H9 (cell line): ENCODE measurements around the gene TUBA1A. TPM values are rescaled to one million over a fixed set of nuclear protein-coding genes. Genes with fewer than 3 reads are reported as not detected.
"Not testable (repeated sequence)": the region's sequence is repeated elsewhere in the genome, so short reads cannot be mapped to it uniquely, and the experiment has no call there.

Source experiments
- DNase-seq: peaks from one replicate; pipeline ENCODE4 v3.0.0-alpha.2; 2017
- H2AFZ ChIP-seq: one replicate; pipeline ENCODE4 v1.6.1; 2013; ENCODE audit warnings: mild to moderate bottlenecking, low read length, control low read depth, moderate library complexity
- H2AK5ac ChIP-seq: 2 replicates; pipeline ENCODE4 v1.6.1; 2013; ENCODE audit warnings: low read length, control low read depth, mixed read lengths; ENCODE audit not compliant: insufficient read length
- H2BK120ac ChIP-seq: one replicate; pipeline ENCODE4 v1.6.1; 2013; ENCODE audit warnings: low read depth, mild to moderate bottlenecking, low read length, control low read depth, inconsistent platforms; ENCODE audit not compliant: poor library complexity, severe bottlenecking
- H2BK12ac ChIP-seq: 2 replicates; pipeline ENCODE4 v1.6.1; 2013; ENCODE audit warnings: low read length, control low read depth, mixed read lengths, low read depth; ENCODE audit not compliant: insufficient read length
- H2BK15ac ChIP-seq: 2 replicates; pipeline ENCODE4 v1.6.1; 2013; ENCODE audit warnings: low read depth, low read length, control low read depth
- H2BK20ac ChIP-seq: one replicate; pipeline ENCODE4 v1.6.1; 2013; ENCODE audit warnings: low read depth, mild to moderate bottlenecking, low read length, control low read depth, inconsistent platforms; ENCODE audit not compliant: poor library complexity, severe bottlenecking
- H2BK5ac ChIP-seq: 2 replicates; pipeline ENCODE4 v1.6.1; 2013; ENCODE audit warnings: low read length, control low read depth, mixed read lengths; ENCODE audit not compliant: insufficient read length
- H3K14ac ChIP-seq: 2 replicates; pipeline ENCODE4 v1.6.1; 2013; ENCODE audit warnings: low read length, control low read depth; ENCODE audit not compliant: insufficient read depth
- H3K18ac ChIP-seq: 2 replicates; pipeline ENCODE4 v1.6.1; 2013; ENCODE audit warnings: low read depth, mild to moderate bottlenecking, mixed read lengths, low read length, control low read depth; ENCODE audit not compliant: insufficient read length
- H3K23ac ChIP-seq: 2 replicates; pipeline ENCODE4 v1.6.1; 2013; ENCODE audit warnings: low read length, control low read depth, mixed read lengths, low read depth; ENCODE audit not compliant: insufficient read length
- H3K23me2 ChIP-seq: 2 replicates; pipeline ENCODE4 v1.6.1; 2013; ENCODE audit warnings: low read depth, mild to moderate bottlenecking, mixed read lengths, low read length, control low read depth; ENCODE audit not compliant: insufficient read length, poor library complexity, severe bottlenecking
- H3K27ac ChIP-seq: 2 replicates; pipeline ENCODE4 v1.5.1; 2013; ENCODE audit warnings: low read length, control low read depth, mixed read lengths, low read depth; ENCODE audit not compliant: insufficient read length
- H3K27me3 ChIP-seq: 2 replicates; pipeline ENCODE4 v1.6.1; 2013; ENCODE audit warnings: low read length, control low read depth, inconsistent platforms; ENCODE audit not compliant: insufficient read depth
- H3K4ac ChIP-seq: 2 replicates; pipeline ENCODE4 v1.6.1; 2013; ENCODE audit warnings: low read depth, mild to moderate bottlenecking, control low read depth, inconsistent platforms, low read length, moderate library complexity
- H3K4me1 ChIP-seq: 2 replicates; pipeline ENCODE4 v1.6.1; 2013; ENCODE audit warnings: low read length, control low read depth, inconsistent platforms; ENCODE audit not compliant: insufficient read depth
- H3K4me2 ChIP-seq: 2 replicates; pipeline ENCODE4 v1.6.1; 2013; ENCODE audit warnings: low read length, control low read depth, mixed read lengths; ENCODE audit not compliant: insufficient read length, insufficient read depth
- H3K56ac ChIP-seq: 2 replicates; pipeline ENCODE4 v1.6.1; 2013; ENCODE audit warnings: low read depth, mild to moderate bottlenecking, mixed read lengths, low read length, control low read depth; ENCODE audit not compliant: insufficient read length
- H3K79me1 ChIP-seq: 2 replicates; pipeline ENCODE4 v1.6.1; 2013; ENCODE audit warnings: low read depth, mild to moderate bottlenecking, moderate library complexity, low read length, control low read depth, inconsistent platforms; ENCODE audit not compliant: insufficient read depth, poor library complexity, severe bottlenecking
- H3K79me2 ChIP-seq: 2 replicates; pipeline ENCODE4 v1.6.1; 2013; ENCODE audit warnings: low read length, control low read depth, inconsistent platforms; ENCODE audit not compliant: insufficient read depth
- H3K9ac ChIP-seq: 2 replicates; pipeline ENCODE4 v1.6.1; 2013; ENCODE audit warnings: low read length, control low read depth, mixed read lengths; ENCODE audit not compliant: insufficient read length; ENCODE audit errors: extremely low read depth
- H3K9me3 ChIP-seq: one replicate; pipeline ENCODE4 v1.6.1; 2013; ENCODE audit warnings: low read depth, low read length, inconsistent platforms; ENCODE audit not compliant: control insufficient read depth
- H3T11ph ChIP-seq: one replicate; pipeline ENCODE4 v1.6.1; 2013; ENCODE audit warnings: mild to moderate bottlenecking, low read length, control low read depth, inconsistent platforms
- H4K20me1 ChIP-seq: one replicate; pipeline ENCODE4 v1.6.1; 2013; ENCODE audit not compliant: control insufficient read depth, insufficient read length, insufficient read depth
- H4K5ac ChIP-seq: 2 replicates; pipeline ENCODE4 v1.6.1; 2013; ENCODE audit warnings: low read depth, mild to moderate bottlenecking, mixed read lengths, low read length, control low read depth; ENCODE audit not compliant: insufficient read length
- H4K8ac ChIP-seq: replicated peaks from 2 replicates; pipeline ENCODE4 v1.6.1; 2013; ENCODE audit warnings: low read length, control low read depth, mixed read lengths, low read depth; ENCODE audit not compliant: insufficient read length
- H4K91ac ChIP-seq: 2 replicates; pipeline ENCODE4 v1.6.1; 2013; ENCODE audit warnings: low read depth, mild to moderate bottlenecking, moderate library complexity, mixed read lengths, low read length, control low read depth; ENCODE audit not compliant: insufficient read length
- H3K27ac Mint-ChIP-seq, 3 experiments: 2 replicates in 2 of 3; 3 replicates in 1 of 3; pipeline ENCODE4 v1.8.0; 2020 to 2021; ENCODE audit warnings: mixed read lengths in 3 of 3, mild to moderate bottlenecking in 1 of 3, moderate library complexity in 1 of 3
- H3K27me3 Mint-ChIP-seq: 2 replicates; pipeline ENCODE4 v1.8.0; 2021; ENCODE audit warnings: low read depth, mild to moderate bottlenecking, moderate library complexity, mixed read lengths
- H3K36me3 Mint-ChIP-seq, 3 experiments: 2 replicates in 2 of 3; 3 replicates in 1 of 3; pipeline ENCODE4 v1.8.0; 2020 to 2021; ENCODE audit warnings: low read depth in 3 of 3, mixed read lengths in 3 of 3; ENCODE audit not compliant: insufficient read depth in 1 of 3
- H3K4me1 Mint-ChIP-seq, 2 experiments: 2 replicates each; pipeline ENCODE4 v1.8.0; 2020; ENCODE audit warnings: mixed read lengths in 2 of 2
- H3K4me3 Mint-ChIP-seq, 2 experiments: 2 replicates in 1 of 2; 3 replicates in 1 of 2; pipeline ENCODE4 v1.8.0; 2020 to 2021; ENCODE audit warnings: mild to moderate bottlenecking in 2 of 2, mixed read lengths in 2 of 2, moderate library complexity in 1 of 2
- H3K9me3 Mint-ChIP-seq, 2 experiments: 2 replicates in 1 of 2; 3 replicates in 1 of 2; pipeline ENCODE4 v1.8.0; 2020; ENCODE audit warnings: mild to moderate bottlenecking in 2 of 2, mixed read lengths in 2 of 2, moderate library complexity in 1 of 2
- CTCF ChIP-seq: fragments of 200-600 bp; sonication (generic); conservative IDR thresholded peaks from 3 replicates; pipeline ENCODE4 v1.8.0; 2021; ENCODE audit warnings: antibody characterized with exemption, mild to moderate bottlenecking
- WGBS: extraction: QIAGEN DNeasy Blood & Tissue Kit; methylation state at CpG from one replicate; pipeline ENCODE4 v1.1.7; 2013; ENCODE audit warnings: missing lambda C conversion rate, low lambda C conversion rate, mixed read lengths; ENCODE audit not compliant: insufficient read length; ENCODE audit errors: extremely low coverage; 5-methylcytosine and 5-hydroxymethylcytosine counted together
- total RNA-seq: library from RNA; stranded (reverse); gene quantifications from 2 replicates; pipeline ENCODE4 v1.2.1, GENCODE V29; 2021

The TUBA1A gene
- total RNA-seq, 1 experiment from 2014 or later = 149 TPM

- WGBS = no CpG with 5 or more reads among the region's 1 CpG
- no peak overlapping the region for H4K8ac ChIP-seq
- H2AFZ ChIP-seq = no peak overlapping the region
- H3K9ac ChIP-seq = no peak overlapping the region
- no peak overlapping the region for H2AK5ac ChIP-seq
- H4K20me1 ChIP-seq = no peaks in the 10 kb centered on the region
- H2BK15ac ChIP-seq = no peak overlapping the region
- H3K9me3 ChIP-seq = no peaks in the 10 kb centered on the region
- no peak overlapping the region for H3K4me3 Mint-ChIP-seq
- no peaks in the 10 kb centered on the region for H3K79me2 ChIP-seq
- no peaks in the 10 kb centered on the region for H3K27me3 ChIP-seq
- H3K4me2 ChIP-seq = no peak overlapping the region
- no peak overlapping the region for H3K18ac ChIP-seq
- H3K4me1 Mint-ChIP-seq = peaks cover 4 to 9% of the 10 kb centered on the region in 2 experiments
- H3K56ac ChIP-seq = no peak overlapping the region
- H3K4ac ChIP-seq = no peak overlapping the region
- no peak overlapping the region for H2BK20ac ChIP-seq
- H3K14ac ChIP-seq = no peak overlapping the region
- no peak overlapping the region for H2BK12ac ChIP-seq
- no peaks in the 10 kb centered on the region for H3K23me2 ChIP-seq
- H4K5ac ChIP-seq = no peak overlapping the region
- no peaks in the 10 kb centered on the region for H3K27me3 Mint-ChIP-seq
- H3K79me1 ChIP-seq = no peaks in the 10 kb centered on the region
- H4K91ac ChIP-seq = no peak overlapping the region
- TF ChIP-seq CTCF = no peak
- no peak overlapping the region for H3K27ac Mint-ChIP-seq
- H2BK5ac ChIP-seq = no peak overlapping the region
- H3K9me3 Mint-ChIP-seq = 0 out of 5 replicates have a peak, but pooled peaks cover 0 to 3% of the 10 kb centered on the region in 2 experiments
- no peak overlapping the region for H3K27ac ChIP-seq
- H3K23ac ChIP-seq = no peak overlapping the region
- DNase-seq = no peak
- H3K4me1 ChIP-seq = no peaks in the 10 kb centered on the region
- no peak overlapping the region for H3T11ph ChIP-seq
- no peak overlapping the region for H2BK120ac ChIP-seq
- peaks cover 0 to 6% (median 2%) of the 10 kb centered on the region in 3 experiments; a peak in 2 of 7 replicates for H3K36me3 Mint-ChIP-seq
Measured at GRCh38 chr12:49137476-49137875, 51.4 kb downstream of the TUBA1A start.

- H3K27me3 Mint-ChIP-seq, H2BK15ac ChIP-seq, H2BK20ac ChIP-seq, H3K9ac ChIP-seq, H4K20me1 ChIP-seq, H4K5ac ChIP-seq, H3K56ac ChIP-seq, H2BK120ac ChIP-seq, H2AFZ ChIP-seq, H3K27ac Mint-ChIP-seq, H3K9me3 Mint-ChIP-seq, H2BK5ac ChIP-seq, DNase-seq, H3K23ac ChIP-seq, H3K27me3 ChIP-seq, H3K4me3 Mint-ChIP-seq, H4K8ac ChIP-seq, H3K4me2 ChIP-seq, H3K36me3 Mint-ChIP-seq, H3K9me3 ChIP-seq, H3K18ac ChIP-seq, H2AK5ac ChIP-seq, H3T11ph ChIP-seq, H3K14ac ChIP-seq, H3K23me2 ChIP-seq, H2BK12ac ChIP-seq, H3K4me1 ChIP-seq, H3K79me2 ChIP-seq, H4K91ac ChIP-seq, H3K27ac ChIP-seq, H3K79me1 ChIP-seq, H3K4ac ChIP-seq: not testable (repeated sequence)
- H3K4me1 Mint-ChIP-seq = peaks cover 7 to 14% of the 10 kb centered on the region in 2 experiments
- no CpG with 5 or more reads among the region's 3 CpGs for WGBS
Measured at GRCh38 chr12:49136997-49137396, 51.9 kb downstream of the TUBA1A start.
